Panc1 (cell line): ENCODE results near the gene LGALS14.

Experiments used
- CTCF ChIP-seq: fragments of 450-650 bp; IDR thresholded peaks from 2 replicates; pipeline ENCODE4 v1.5.1; 2017; ENCODE audit warnings: mild to moderate bottlenecking
- REST ChIP-seq, 2 experiments: IDR thresholded peaks; 2 replicates each; pipeline ENCODE4 v1.6.1; 2011 to 2012; ENCODE audit warnings: low read depth in 2 of 2, control low read depth in 1 of 2, low read length in 1 of 2, mild to moderate bottlenecking in 1 of 2, moderate library complexity in 1 of 2; ENCODE audit not compliant: insufficient read depth in 1 of 2
- TCF7L2 ChIP-seq: IDR thresholded peaks from 2 replicates; pipeline ENCODE4 v1.6.1; 2011; ENCODE audit warnings: mild to moderate bottlenecking, low read depth, low read length, inconsistent platforms

- TF ChIP-seq CTCF (no peak), TCF7L2 (no peak), REST (IDR thresholded peaks at IDR 0.05; ENCODE audit: insufficient read depth in 1 of 2, low read depth in 2 of 2, low read length in 1 of 2) (no peak)
These were observed 8.5 kb upstream of the LGALS14 start for GRCh38 chr19:39695759-39696158.
